K562 (cell line): ENCODE data around the gene CNTN5. TPM values are rescaled to one million over a fixed set of nuclear protein-coding genes. Genes with fewer than 3 reads are reported as not detected.

Source experiments
- ATAC-seq: fragments of 200-7000 bp; cut with Tn5 transposase; 3 replicates; pipeline ENCODE4 v1.9.1; 2020; ENCODE audit warnings: moderate library complexity
- BruUV-seq: library from RNA; stranded (reverse); fragments of 400-500 nt; replicated peaks from 2 replicates; lab custom pipeline; 2021; lab: Mats Ljungman, UMichigan
- CTCF ChIA-PET: fragments of 300-600 bp; formaldehyde crosslinking; extraction: SDS; loops from one replicate; lab custom pipeline; 2021; ENCODE audit warnings: low intra/inter-chr PET ratio; lab: Yijun Ruan, JAX
- POLR2A ChIA-PET: fragments of 300-600, 350-650 bp; sonication (Branson Sonifier 250); formaldehyde crosslinking; extraction: SDS; loops from one replicate; lab custom pipeline; 2021; ENCODE audit warnings: antibody characterized with exemption, inconsistent platforms; lab: Yijun Ruan, JAX
- DNase-seq, 4 experiments: peaks; one replicate each; pipeline versions ENCODE4 v3.0.0 to v3.0.0-alpha.2; 2011 to 2018; ENCODE audit warnings: low spot score in 3 of 4, mixed read lengths in 3 of 4; ENCODE audit errors: extremely low read depth in 1 of 4
- FAIRE-seq: peaks from 2 replicates; lab custom pipeline; 2011; peaks lifted over from hg19 to GRCh38; lab: Jason Lieb, UNC
- H2AFZ ChIP-seq: 2 replicates; pipeline ENCODE4 v1.6.0; 2011; ENCODE audit warnings: low read depth, low read length, control low read depth, inconsistent platforms
- H3K27ac ChIP-seq: fragments of 200-600 bp; 3 replicates; pipeline ENCODE4 v1.8.0; 2011; ENCODE audit warnings: low read depth, mild to moderate bottlenecking, control low read depth, inconsistent platforms, low read length, moderate library complexity, mixed read lengths; ENCODE audit errors: extremely low read depth
- H3K27me3 ChIP-seq, 2 experiments: fragments of 300-600 bp in 1 of 2; 2 replicates in 1 of 2; 3 replicates in 1 of 2; pipeline versions ENCODE4 v1.6.0 to v1.8.0; 2011; ENCODE audit warnings: inconsistent platforms in 2 of 2, low read length in 2 of 2, mild to moderate bottlenecking in 1 of 2, mixed read lengths in 1 of 2, moderate library complexity in 1 of 2; ENCODE audit not compliant: control insufficient read depth in 2 of 2, insufficient read depth in 2 of 2
- H3K36me3 ChIP-seq: fragments of 300-600 bp; 3 replicates; pipeline ENCODE4 v1.8.0; 2011; ENCODE audit warnings: mild to moderate bottlenecking, low read length, inconsistent platforms; ENCODE audit not compliant: control insufficient read depth, insufficient read depth
- H3K4me1 ChIP-seq, 2 experiments: fragments of 200-600 bp in 1 of 2; replicated peaks in 1 of 2; 2 replicates in 1 of 2; 3 replicates in 1 of 2; pipeline versions ENCODE4 v1.5.1 to v1.8.0; 2011; ENCODE audit warnings: inconsistent platforms in 2 of 2, low read length in 2 of 2, mild to moderate bottlenecking in 1 of 2, mixed read lengths in 1 of 2, moderate library complexity in 1 of 2; ENCODE audit not compliant: control insufficient read depth in 2 of 2, insufficient read depth in 2 of 2
- H3K4me2 ChIP-seq: 2 replicates; pipeline ENCODE4 v1.6.1; 2011; ENCODE audit warnings: low read length, control low read depth, inconsistent platforms, mixed read lengths; ENCODE audit not compliant: insufficient read depth
- H3K4me3 ChIP-seq: fragments of 200-600 bp; sonication (generic), shearing (Covaris generic); 2 replicates; pipeline ENCODE4 v1.5.1; 2016; ENCODE audit warnings: control low read depth, inconsistent platforms
- H3K79me2 ChIP-seq: fragments of 200-600 bp; 3 replicates; pipeline ENCODE4 v1.8.0; 2011; ENCODE audit warnings: low read length, inconsistent platforms; ENCODE audit not compliant: control insufficient read depth, insufficient read depth
- H3K9ac ChIP-seq, 2 experiments: 2 replicates each; pipeline versions ENCODE4 v1.6.0 to v1.6.1; 2011; ENCODE audit warnings: low read depth in 2 of 2, low read length in 2 of 2, control low read depth in 1 of 2, inconsistent platforms in 1 of 2, mild to moderate bottlenecking in 1 of 2, mixed read lengths in 1 of 2; ENCODE audit not compliant: insufficient read depth in 1 of 2
- H3K9me1 ChIP-seq: one replicate; pipeline ENCODE4 v1.6.0; 2011; ENCODE audit warnings: inconsistent platforms, mild to moderate bottlenecking, low read length, moderate library complexity; ENCODE audit not compliant: control insufficient read depth, insufficient read depth
- H3K9me3 ChIP-seq: replicated peaks from 2 replicates; pipeline ENCODE4 v1.5.1; 2011; ENCODE audit warnings: low read depth, low read length, inconsistent platforms; ENCODE audit not compliant: control insufficient read depth, insufficient read depth
- H4K20me1 ChIP-seq: replicated peaks from 2 replicates; pipeline ENCODE4 v1.6.1; 2011; ENCODE audit warnings: low read length, inconsistent platforms, mixed read lengths; ENCODE audit not compliant: control insufficient read depth, insufficient read depth
- ERF ChIP-seq: fragments of 450-650 bp; formaldehyde crosslinking; IDR thresholded peaks from 2 replicates; pipeline ENCODE4 v1.4.0; 2020; ENCODE audit warnings: mild to moderate bottlenecking, mixed read lengths
- HLTF ChIP-seq: fragments of 450-650 bp; IDR thresholded peaks from 2 replicates; pipeline ENCODE4 v1.6.1; 2016
- LCOR ChIP-seq: sonication (generic); formaldehyde crosslinking; IDR thresholded peaks from 2 replicates; pipeline ENCODE4 v1.8.0; 2022; ENCODE audit warnings: mild to moderate bottlenecking, missing genetic modification reagents
- SMAD3 ChIP-seq: fragments of 450-650 bp; formaldehyde crosslinking; conservative IDR thresholded peaks from 2 replicates; pipeline ENCODE4 v1.4.0; 2020; ENCODE audit warnings: mild to moderate bottlenecking
- SMARCB1 ChIP-seq: IDR thresholded peaks from 2 replicates; pipeline ENCODE4 v1.6.1; 2011; ENCODE audit warnings: improper control_type of control experiment, low read depth; ENCODE audit not compliant: insufficient read length
- SREBF1 ChIP-seq: fragments of 150-350 bp; IDR thresholded peaks from 2 replicates; pipeline ENCODE4 v1.6.1; 2014; ENCODE audit warnings: antibody characterized with exemption, low read depth, low read length, borderline replicate concordance
- TARDBP ChIP-seq: fragments of 450-650 bp; IDR thresholded peaks from 2 replicates; pipeline ENCODE4 v1.6.1; 2016
- TFE3 ChIP-seq: fragments of 450-650 bp; formaldehyde crosslinking; IDR thresholded peaks from 2 replicates; pipeline ENCODE4 v1.4.0; 2020; ENCODE audit warnings: mild to moderate bottlenecking, mixed read lengths
- ZNF133 ChIP-seq: fragments of 250-450 bp; sonication (Bioruptor Pico); IDR thresholded peaks from 2 replicates; pipeline ENCODE4 v1.4.0; 2020; ENCODE audit warnings: mild to moderate bottlenecking
- ZNF232 ChIP-seq: sonication (generic); formaldehyde crosslinking; IDR thresholded peaks from 2 replicates; pipeline ENCODE4 v1.8.0; 2022; ENCODE audit warnings: mild to moderate bottlenecking, missing genetic modification reagents
- ZNF24 ChIP-seq: fragments of 450-650 bp; IDR thresholded peaks from 2 replicates; pipeline ENCODE4 v1.6.1; 2016
- ZNF780A ChIP-seq: fragments of 250-450 bp; sonication (Bioruptor Pico); IDR thresholded peaks from 2 replicates; pipeline ENCODE4 v1.5.0; 2021; ENCODE audit warnings: mild to moderate bottlenecking
- WGBS: fragments of 100-300 bp; shearing (Covaris generic); methylation state at CpG from one replicate; pipeline ENCODE4 v1.1.6; 2016; ENCODE audit warnings: low coverage, mixed read lengths; ENCODE audit not compliant: insufficient coverage; ENCODE audit errors: missing lambda C conversion rate; 5-methylcytosine and 5-hydroxymethylcytosine counted together
- in situ Hi-C: fragments of 300-500 bp; cut with MboI; formaldehyde crosslinking; loops from 4 replicates; pipeline ENCODE4 v1.15.0; 2018; ENCODE audit warnings: inconsistent platforms, mixed read lengths
- intact Hi-C: fragments of 100-400 bp; cut with micrococcal nuclease; formaldehyde crosslinking; loops from 2 replicates; pipeline ENCODE4 v1.14.2; 2022
- polyA plus RNA-seq, 8 experiments: library from polyadenylated mRNA; depleted of rRNA in 4 of 8; stranded (reverse) in 5 of 8; unstranded in 3 of 8; fragments of >200 nt; fragmentation: Nextera tagmentation in 2 of 8; fragmentation: Illumina TruSeq in 1 of 8; extraction: Ambion mirVana in 2 of 8; extraction: Trizol in 1 of 8; gene quantifications; 2 replicates each; pipeline versions ENCODE4 v1.2.1 to v1.2.3, GENCODE V29; 2011 to 2014; ENCODE audit warnings: inconsistent platforms in 1 of 8, missing spikeins in 1 of 8
- total RNA-seq, 7 experiments: library from RNA; depleted of rRNA in 6 of 7; stranded (reverse); fragments of >200 nt in 6 of 7; fragmentation: Illumina TruSeq in 2 of 7; extraction: Trizol in 2 of 7; gene quantifications; 2 replicates each; pipeline versions ENCODE4 v1.2.1 to v1.2.3, GENCODE V29; 2011 to 2021; ENCODE audit warnings: low replicate concordance in 1 of 7
- TF ChIP-seq, protein P1 (sequence below): fragments of 450-650 bp; formaldehyde crosslinking; IDR thresholded peaks from 2 replicates; pipeline ENCODE4 v1.4.0; 2020; ENCODE audit warnings: mild to moderate bottlenecking, moderate library complexity

The CNTN5 gene
- total and polyA plus RNA-seq, 9 of the 15 experiments (the other 6 are each of a cell fraction or from before 2014, with no cell fraction given) = 0.03 TPM; not detected in 8

DNA sequence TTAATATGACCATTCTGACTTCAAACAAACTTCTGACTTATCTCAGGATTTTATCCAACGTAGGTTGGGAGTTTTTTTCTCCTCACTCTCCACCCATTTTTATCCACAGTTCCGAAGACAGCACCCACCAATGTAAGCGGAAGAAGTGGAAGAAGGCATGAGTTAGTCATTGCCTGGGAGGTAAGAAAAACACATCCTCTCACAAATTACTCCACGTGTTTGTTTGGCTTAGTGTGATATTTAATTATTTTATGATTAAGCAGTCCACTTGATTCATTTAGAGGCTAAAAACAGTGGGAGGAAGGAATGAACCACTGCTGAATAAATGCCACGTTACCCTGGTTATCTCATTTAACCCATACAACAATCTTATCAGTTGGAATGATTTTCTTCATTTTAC, 1276.8 kb downstream of the CNTN5 start:
- Histone ChIP-seq H3K9ac (no peak overlapping the region), H4K20me1 (no peaks in the 10 kb centered on the region), H3K4me1 (no peaks in the 10 kb centered on the region), H2AFZ (no peak overlapping the region), H3K79me2 (no peaks in the 10 kb centered on the region), H3K9me3 (no peaks in the 10 kb centered on the region), H3K36me3 (no peaks in the 10 kb centered on the region), H3K27ac (no peak overlapping the region)
- DNase-seq (no peak), ATAC-seq (no peak)
- in situ Hi-C loops (no loop called here), intact Hi-C loops (no loop called here)
- no TSS peak for BruUV-seq
- 1% methylated on average over 5 of the region's 5 CpGs for WGBS
- TF ChIP-seq, protein P1, sequence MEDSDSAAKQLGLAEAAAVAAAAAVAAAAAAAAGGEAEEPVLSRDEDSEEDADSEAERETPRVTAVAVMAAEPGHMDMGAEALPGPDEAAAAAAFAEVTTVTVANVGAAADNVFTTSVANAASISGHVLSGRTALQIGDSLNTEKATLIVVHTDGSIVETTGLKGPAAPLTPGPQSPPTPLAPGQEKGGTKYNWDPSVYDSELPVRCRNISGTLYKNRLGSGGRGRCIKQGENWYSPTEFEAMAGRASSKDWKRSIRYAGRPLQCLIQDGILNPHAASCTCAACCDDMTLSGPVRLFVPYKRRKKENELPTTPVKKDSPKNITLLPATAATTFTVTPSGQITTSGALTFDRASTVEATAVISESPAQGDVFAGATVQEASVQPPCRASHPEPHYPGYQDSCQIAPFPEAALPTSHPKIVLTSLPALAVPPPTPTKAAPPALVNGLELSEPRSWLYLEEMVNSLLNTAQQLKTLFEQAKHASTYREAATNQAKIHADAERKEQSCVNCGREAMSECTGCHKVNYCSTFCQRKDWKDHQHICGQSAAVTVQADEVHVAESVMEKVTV (CRISPR knock-in tag) = no peak
- no peak for TF ChIP-seq HLTF
- no peak for TF ChIP-seq LCOR (CRISPR knock-in tag)
- TF ChIP-seq SREBF1 = no peak
- TF ChIP-seq ERF = no peak
- no peak for TF ChIP-seq TFE3 (CRISPR knock-in tag)
- no peak for TF ChIP-seq ZNF24
- TF ChIP-seq TARDBP = no peak
- no peak for TF ChIP-seq SMARCB1
- TF ChIP-seq ZNF232 (CRISPR knock-in tag) = no peak
- TF ChIP-seq SMAD3 (CRISPR knock-in tag) = no peak
- no peak for TF ChIP-seq ZNF133 (CRISPR knock-in tag)
- TF ChIP-seq ZNF780A (CRISPR knock-in tag) = no peak
- TF ChIP-seq, all 486 proteins: peak for 0
- H3K4me3 ChIP-seq = no peak overlapping the region
- FAIRE-seq = no peak
- no peak overlapping the region for H3K4me2 ChIP-seq
- CTCF ChIA-PET = no interaction called here
- H3K9me1 ChIP-seq = no peaks in the 10 kb centered on the region
- POLR2A ChIA-PET = no interaction called here
- H3K27me3 ChIP-seq = no peaks in the 10 kb centered on the region
